HUES64 (cell line): Measurements from ENCODE around the gene CRMP1.
A peak's percentile ranks its signal among the peaks of the same experiment; 100 is the strongest.

Experiments used
- H3K27ac ChIP-seq: 2 replicates; pipeline ENCODE4 v1.7.0; 2013; ENCODE audit warnings: low read depth, low read length, inconsistent platforms
- H3K27me3 ChIP-seq: 2 replicates; pipeline ENCODE4 v1.6.1; 2013; ENCODE audit warnings: mild to moderate bottlenecking, low read length; ENCODE audit not compliant: insufficient read depth
- H3K36me3 ChIP-seq: 2 replicates; pipeline ENCODE4 v1.6.1; 2013; ENCODE audit warnings: mild to moderate bottlenecking, low read length; ENCODE audit not compliant: insufficient read depth
- H3K4me1 ChIP-seq: 2 replicates; pipeline ENCODE4 v1.6.1; 2013; ENCODE audit warnings: mild to moderate bottlenecking, low read length, moderate library complexity; ENCODE audit not compliant: insufficient read depth
- H3K4me3 ChIP-seq: 2 replicates; pipeline ENCODE4 v1.5.1; 2013; ENCODE audit warnings: mild to moderate bottlenecking, low read length, moderate library complexity
- H3K9ac ChIP-seq: 2 replicates; pipeline ENCODE4 v1.6.1; 2013; ENCODE audit warnings: mild to moderate bottlenecking, low read depth, low read length
- H3K9me3 ChIP-seq: 2 replicates; pipeline ENCODE4 v1.6.1; 2013; ENCODE audit warnings: low read depth, low read length; ENCODE audit not compliant: insufficient read depth
- WGBS: fragments of 150-250, 120-280 bp; methylation state at CpG from one replicate; pipeline ENCODE4 v1.1.7; 2013; ENCODE audit warnings: missing lambda C conversion rate; 5-methylcytosine and 5-hydroxymethylcytosine counted together

Gene CRMP1

GRCh38 chr4:5789141-5789540 is 103.7 kb downstream of the CRMP1 start:
- Histone ChIP-seq H3K9ac (no peak overlapping the region), H3K36me3 (peaks cover 12% of the 10 kb centered on the region; the same call in 1 of the 2 replicates), H3K9me3 (no peaks in the 10 kb centered on the region), H3K4me1 (no peaks in the 10 kb centered on the region), H3K27ac (no peak overlapping the region), H3K27me3 (no peaks in the 10 kb centered on the region), H3K4me3 (no peak overlapping the region)
- 86% methylated on average over 5 of the region's 5 CpGs for WGBS

GRCh38 chr4:5788144-5788543 is 104.7 kb downstream of the CRMP1 start:
- no peaks in the 10 kb centered on the region for H3K27me3 ChIP-seq

GRCh38 chr4:5787311-5787710 is 105.6 kb downstream of the CRMP1 start:
- 87% methylated on average over 8 of the region's 8 CpGs for WGBS
- no peaks in the 10 kb centered on the region for H3K27me3 ChIP-seq
- H3K4me1 ChIP-seq, result no peaks in the 10 kb centered on the region
- no peaks in the 10 kb centered on the region for H3K9me3 ChIP-seq
- H3K27ac ChIP-seq, result no peak overlapping the region
- H3K36me3 ChIP-seq, result peaks cover 12% of the 10 kb centered on the region; the same call in 1 of the 2 replicates
- no peak overlapping the region for H3K9ac ChIP-seq
- no peak overlapping the region for H3K4me3 ChIP-seq

More at GRCh38 chr4:5788144-5788543, 104.7 kb downstream of the CRMP1 start:
- WGBS, result 87% methylated on average over 2 of the region's 2 CpGs
- Histone ChIP-seq H3K4me1 (no peaks in the 10 kb centered on the region), H3K27ac (no peak overlapping the region), H3K9ac (no peak overlapping the region), H3K36me3 (peaks cover 12% of the 10 kb centered on the region; the same call in 1 of the 2 replicates), H3K4me3 (no peak overlapping the region), H3K9me3 (no peaks in the 10 kb centered on the region)

- Histone ChIP-seq H3K9ac (no peak overlapping the region), H3K27ac (no peak overlapping the region), H3K4me3 (no peak overlapping the region), H3K9me3 (no peaks in the 10 kb centered on the region), H3K36me3 (peaks cover 12% of the 10 kb centered on the region; the same call in 1 of the 2 replicates), H3K4me1 (no peaks in the 10 kb centered on the region), H3K27me3 (no peaks in the 10 kb centered on the region)
- 94% methylated on average over 8 of the region's 9 CpGs for WGBS
Observed at GRCh38 chr4:5785806-5786680, 106.8 kb downstream of the CRMP1 start.

- H3K9ac ChIP-seq, result no peak overlapping the region
- 81% methylated on average over 9 of the region's 9 CpGs for WGBS
- H3K4me3 ChIP-seq, result no peak overlapping the region
- no peaks in the 10 kb centered on the region for H3K27me3 ChIP-seq
- peak overlapping the region; percentile 30; the same call in 1 of the 2 replicates for H3K27ac ChIP-seq
- no peaks in the 10 kb centered on the region for H3K4me1 ChIP-seq
- H3K36me3 ChIP-seq, result peaks cover 12% of the 10 kb centered on the region; the same call in 1 of the 2 replicates
- no peaks in the 10 kb centered on the region for H3K9me3 ChIP-seq
Observed at GRCh38 chr4:5784960-5785611, 107.8 kb downstream of the CRMP1 start.

- no peak overlapping the region for H3K4me3 ChIP-seq
- no peaks in the 10 kb centered on the region for H3K27me3 ChIP-seq
- no peak overlapping the region for H3K9ac ChIP-seq
- WGBS, result 94% methylated on average over 6 of the region's 6 CpGs
- H3K36me3 ChIP-seq, result peaks cover 12% of the 10 kb centered on the region; the same call in 1 of the 2 replicates
- no peaks in the 10 kb centered on the region for H3K4me1 ChIP-seq
- H3K9me3 ChIP-seq, result no peaks in the 10 kb centered on the region
- no peak overlapping the region for H3K27ac ChIP-seq
Observed at GRCh38 chr4:5784021-5784420, 108.9 kb downstream of the CRMP1 start.

- H3K9me3 ChIP-seq, result no peaks in the 10 kb centered on the region
- H3K27ac ChIP-seq, result no peak overlapping the region
- 91% methylated on average over 14 of the region's 14 CpGs for WGBS
- H3K36me3 ChIP-seq, result peaks cover 12% of the 10 kb centered on the region; the same call in 1 of the 2 replicates
- no peaks in the 10 kb centered on the region for H3K4me1 ChIP-seq
- no peaks in the 10 kb centered on the region for H3K27me3 ChIP-seq
- no peak overlapping the region for H3K9ac ChIP-seq
- no peak overlapping the region for H3K4me3 ChIP-seq
Observed at GRCh38 chr4:5783486-5783885, 109.4 kb downstream of the CRMP1 start.

GRCh38 chr4:5782829-5783476 is 109.9 kb downstream of the CRMP1 start:
- no peak overlapping the region for H3K27ac ChIP-seq
- no peaks in the 10 kb centered on the region for H3K27me3 ChIP-seq
- peaks cover 12% of the 10 kb centered on the region; the same call in 1 of the 2 replicates for H3K36me3 ChIP-seq
- 93% methylated on average over 6 of the region's 6 CpGs for WGBS
- H3K9ac ChIP-seq, result no peak overlapping the region
- no peak overlapping the region for H3K4me3 ChIP-seq
- H3K4me1 ChIP-seq, result no peaks in the 10 kb centered on the region
- H3K9me3 ChIP-seq, result no peaks in the 10 kb centered on the region

- 91% methylated on average over 2 of the region's 3 CpGs for WGBS
- H3K27me3 ChIP-seq, result no peaks in the 10 kb centered on the region
- no peak overlapping the region for H3K9ac ChIP-seq
- H3K27ac ChIP-seq, result no peak overlapping the region
- no peaks in the 10 kb centered on the region for H3K4me1 ChIP-seq
- H3K4me3 ChIP-seq, result no peak overlapping the region
- H3K36me3 ChIP-seq, result peaks cover 14% of the 10 kb centered on the region; the same call in 1 of the 2 replicates
- peaks cover 10% of the 10 kb centered on the region for H3K9me3 ChIP-seq
Observed at GRCh38 chr4:5781691-5782090, 111.2 kb downstream of the CRMP1 start.

GRCh38 chr4:5780831-5781480 is 111.9 kb downstream of the CRMP1 start:
- Histone ChIP-seq H3K36me3 (peaks cover 19% of the 10 kb centered on the region; the same call in 1 of the 2 replicates), H3K9me3 (peaks cover 17% of the 10 kb centered on the region), H3K27me3 (no peaks in the 10 kb centered on the region), H3K27ac (no peak overlapping the region), H3K4me1 (no peaks in the 10 kb centered on the region), H3K4me3 (no peak overlapping the region), H3K9ac (no peak overlapping the region)
- 94% methylated on average over 9 of the region's 9 CpGs for WGBS
